Panc1 (cell line): ENCODE results near the gene WDR33.

ENCODE experiments used
- POLR2AphosphoS5 ChIP-seq: IDR thresholded peaks from 2 replicates; pipeline ENCODE4 v1.6.1; 2012; ENCODE audit warnings: mild to moderate bottlenecking, low read depth, low read length, moderate library complexity
- TF ChIP-seq, protein P1 (sequence below): fragments of 450-650 bp; IDR thresholded peaks from 2 replicates; pipeline ENCODE4 v1.5.1; 2017; ENCODE audit warnings: mild to moderate bottlenecking

DNA sequence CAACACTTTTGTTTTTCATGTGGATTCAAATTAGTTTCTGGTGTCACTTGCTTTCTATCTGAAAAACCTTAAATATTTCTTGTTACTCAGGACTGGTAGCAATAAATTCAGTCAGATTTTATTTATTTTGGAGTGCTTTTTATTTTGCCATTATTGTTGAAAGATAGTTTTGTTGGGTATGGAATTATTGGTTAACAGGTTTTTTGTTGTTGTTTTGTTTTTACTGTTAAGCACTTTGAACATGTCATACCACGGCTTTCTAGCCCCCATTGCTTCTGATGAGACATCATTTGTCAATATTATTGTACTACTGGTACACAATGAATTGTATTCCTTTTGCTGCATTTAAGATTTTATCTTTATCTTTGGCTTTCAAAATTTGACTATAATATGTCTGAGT, 122.6 kb downstream of the WDR33 start:
- TF ChIP-seq, protein P1, sequence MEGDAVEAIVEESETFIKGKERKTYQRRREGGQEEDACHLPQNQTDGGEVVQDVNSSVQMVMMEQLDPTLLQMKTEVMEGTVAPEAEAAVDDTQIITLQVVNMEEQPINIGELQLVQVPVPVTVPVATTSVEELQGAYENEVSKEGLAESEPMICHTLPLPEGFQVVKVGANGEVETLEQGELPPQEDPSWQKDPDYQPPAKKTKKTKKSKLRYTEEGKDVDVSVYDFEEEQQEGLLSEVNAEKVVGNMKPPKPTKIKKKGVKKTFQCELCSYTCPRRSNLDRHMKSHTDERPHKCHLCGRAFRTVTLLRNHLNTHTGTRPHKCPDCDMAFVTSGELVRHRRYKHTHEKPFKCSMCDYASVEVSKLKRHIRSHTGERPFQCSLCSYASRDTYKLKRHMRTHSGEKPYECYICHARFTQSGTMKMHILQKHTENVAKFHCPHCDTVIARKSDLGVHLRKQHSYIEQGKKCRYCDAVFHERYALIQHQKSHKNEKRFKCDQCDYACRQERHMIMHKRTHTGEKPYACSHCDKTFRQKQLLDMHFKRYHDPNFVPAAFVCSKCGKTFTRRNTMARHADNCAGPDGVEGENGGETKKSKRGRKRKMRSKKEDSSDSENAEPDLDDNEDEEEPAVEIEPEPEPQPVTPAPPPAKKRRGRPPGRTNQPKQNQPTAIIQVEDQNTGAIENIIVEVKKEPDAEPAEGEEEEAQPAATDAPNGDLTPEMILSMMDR, result no peak
- no peak for TF ChIP-seq POLR2AphosphoS5
